ENCODE measurements around the gene SLC4A3. TPM values are rescaled to one million over a fixed set of nuclear protein-coding genes. Genes with fewer than 3 reads are reported as not detected.

The SLC4A3 gene
- polyA plus RNA-seq, 1 experiment = 12.1 TPM

DNA sequence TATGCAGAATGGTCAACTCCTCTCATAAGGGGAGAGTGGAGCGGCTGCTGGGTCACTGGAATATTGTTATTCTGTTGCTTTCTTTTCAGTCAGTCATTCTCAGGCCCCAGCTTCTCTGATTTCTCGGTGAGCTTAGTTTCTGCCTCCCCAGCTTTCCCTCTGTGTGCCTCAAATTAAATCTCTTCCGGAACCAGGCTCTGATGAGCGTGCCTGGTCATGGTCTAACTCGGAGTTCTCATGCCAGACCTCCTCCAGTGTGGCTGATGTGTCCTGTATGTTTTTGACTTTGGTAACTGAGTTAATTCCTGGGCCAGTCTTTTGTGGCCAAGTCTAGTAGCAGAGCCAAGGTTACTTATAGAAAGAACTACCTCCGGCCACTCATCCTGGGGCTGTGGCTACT is 34.7 kb upstream of the SLC4A3 start:
- H3K4me3 ChIP-seq (ENCODE audit: low read depth, low read length) = no peak overlapping the region
- H3K36me3 ChIP-seq (ENCODE audit: control insufficient read depth, insufficient read depth, low read length) = no peaks in the 10 kb centered on the region
- ChIA-PET CTCF (interaction anchor here (1.1 to 1.7 kb wide), 3 partner anchors 15 to 65 kb away, joined by 3 to 4 read pairs (median 3); no protein-coding TSS in a partner anchor), POLR2A (no interaction called here)
- no peak for DNase-seq (ENCODE audit: low read depth)
- H3K27me3 ChIP-seq (ENCODE audit: control insufficient read depth, insufficient read depth, low read length) = no peaks in the 10 kb centered on the region
- TF ChIP-seq, protein P1, sequence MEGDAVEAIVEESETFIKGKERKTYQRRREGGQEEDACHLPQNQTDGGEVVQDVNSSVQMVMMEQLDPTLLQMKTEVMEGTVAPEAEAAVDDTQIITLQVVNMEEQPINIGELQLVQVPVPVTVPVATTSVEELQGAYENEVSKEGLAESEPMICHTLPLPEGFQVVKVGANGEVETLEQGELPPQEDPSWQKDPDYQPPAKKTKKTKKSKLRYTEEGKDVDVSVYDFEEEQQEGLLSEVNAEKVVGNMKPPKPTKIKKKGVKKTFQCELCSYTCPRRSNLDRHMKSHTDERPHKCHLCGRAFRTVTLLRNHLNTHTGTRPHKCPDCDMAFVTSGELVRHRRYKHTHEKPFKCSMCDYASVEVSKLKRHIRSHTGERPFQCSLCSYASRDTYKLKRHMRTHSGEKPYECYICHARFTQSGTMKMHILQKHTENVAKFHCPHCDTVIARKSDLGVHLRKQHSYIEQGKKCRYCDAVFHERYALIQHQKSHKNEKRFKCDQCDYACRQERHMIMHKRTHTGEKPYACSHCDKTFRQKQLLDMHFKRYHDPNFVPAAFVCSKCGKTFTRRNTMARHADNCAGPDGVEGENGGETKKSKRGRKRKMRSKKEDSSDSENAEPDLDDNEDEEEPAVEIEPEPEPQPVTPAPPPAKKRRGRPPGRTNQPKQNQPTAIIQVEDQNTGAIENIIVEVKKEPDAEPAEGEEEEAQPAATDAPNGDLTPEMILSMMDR (IDR thresholded peaks at IDR 0.05; ENCODE audit: insufficient read depth, low read depth, low read length) = no peak

DNA sequence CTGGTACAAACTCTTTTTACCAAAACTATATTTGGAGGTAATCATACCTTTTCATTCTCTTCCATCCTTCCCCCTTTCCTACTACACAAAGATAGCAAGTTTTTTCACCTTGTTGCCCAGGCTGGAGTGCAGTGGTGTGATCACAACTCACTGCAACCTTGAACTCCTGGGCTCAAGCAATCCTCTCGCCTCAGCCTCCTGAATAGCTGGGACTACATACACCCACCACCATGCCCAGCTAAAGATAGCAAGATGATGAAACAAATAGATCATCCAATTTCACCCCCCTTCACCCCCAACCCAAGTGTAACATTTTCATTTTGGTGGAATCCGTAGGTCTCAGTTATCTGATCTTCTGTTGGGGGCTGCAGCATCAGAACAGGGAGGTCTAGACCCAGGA is 34.3 kb upstream of the SLC4A3 start:
- ChIA-PET CTCF (interaction anchor here (1.7 kb wide), 1 partner anchor 16 kb away, joined by 4 read pairs; no protein-coding TSS in a partner anchor), POLR2A (no interaction called here)
- Histone ChIP-seq H3K27me3 (ENCODE audit: control insufficient read depth, insufficient read depth, low read length) (no peaks in the 10 kb centered on the region), H3K4me3 (ENCODE audit: low read depth, low read length) (no peak overlapping the region), H3K36me3 (ENCODE audit: control insufficient read depth, insufficient read depth, low read length) (no peaks in the 10 kb centered on the region)
- TF ChIP-seq, protein P1 (IDR thresholded peaks at IDR 0.05; ENCODE audit: insufficient read depth, low read depth, low read length) = no peak
- no peak for DNase-seq (ENCODE audit: low read depth)

DNA sequence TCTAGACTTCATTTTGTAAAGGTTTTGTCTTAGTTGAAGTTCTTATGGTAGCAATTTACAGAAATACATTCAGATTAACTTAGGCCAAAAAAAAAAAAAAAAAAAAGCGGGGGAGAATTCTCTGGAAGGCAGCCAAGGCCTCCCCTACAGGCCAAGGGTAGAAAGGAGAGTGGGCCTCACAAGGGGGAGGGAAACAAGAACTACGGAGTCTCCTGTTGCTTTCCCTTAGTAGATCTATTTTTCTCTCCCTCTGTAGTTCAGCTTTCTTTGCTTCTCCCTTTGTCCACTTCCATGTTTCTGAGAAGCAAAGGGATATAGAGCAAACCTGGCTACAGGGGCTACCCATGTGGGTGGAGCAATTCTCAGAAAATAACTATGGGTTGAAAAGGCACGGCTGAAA is 32.2 kb upstream of the SLC4A3 start:
- Histone ChIP-seq H3K4me3 (ENCODE audit: low read depth, low read length) (no peak overlapping the region), H3K27me3 (ENCODE audit: control insufficient read depth, insufficient read depth, low read length) (no peaks in the 10 kb centered on the region), H3K36me3 (ENCODE audit: control insufficient read depth, insufficient read depth, low read length) (no peaks in the 10 kb centered on the region)
- DNase-seq (ENCODE audit: low read depth) = no peak
- POLR2A ChIA-PET = no interaction called here
- TF ChIP-seq, protein P1 (IDR thresholded peaks at IDR 0.05; ENCODE audit: insufficient read depth, low read depth, low read length) = peak; percentile 22; the same call in 1 of the 2 replicates
- CTCF ChIA-PET = interaction anchor here (0.6 to 3.1 kb wide), 4 partner anchors 10 to 758 kb away, joined by 3 to 20 read pairs (median 4); no protein-coding TSS in a partner anchor

DNA sequence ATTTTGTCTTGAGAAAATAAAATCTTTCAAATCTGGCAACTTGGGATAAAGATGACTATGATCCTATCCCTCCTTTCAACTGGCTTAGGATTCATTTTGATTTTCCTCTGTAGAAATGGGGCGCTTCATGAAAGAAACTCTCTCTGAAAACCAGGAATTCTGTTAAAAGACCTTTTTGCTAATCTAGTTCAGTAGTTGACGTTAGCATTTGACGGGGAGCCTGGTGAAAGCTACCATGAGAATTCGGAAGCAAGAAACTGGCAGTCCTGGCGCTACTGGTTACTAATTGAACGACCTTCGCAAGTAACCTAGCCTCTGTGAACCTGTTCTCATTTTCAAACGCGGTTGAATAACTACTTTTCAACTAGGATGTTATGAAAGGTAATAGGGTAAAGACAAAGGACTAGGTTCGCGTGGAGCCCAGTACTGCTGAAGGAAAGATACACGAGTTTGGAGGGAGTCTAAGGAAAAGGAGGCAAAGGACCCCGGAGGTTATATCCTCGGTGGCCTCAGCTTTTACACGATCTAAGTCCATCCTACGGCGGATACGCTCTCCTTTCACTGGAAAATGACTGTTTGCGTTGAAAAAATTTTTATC is 30.4 kb upstream of the SLC4A3 start:
- no peak for DNase-seq (ENCODE audit: low read depth)
- H3K36me3 ChIP-seq (ENCODE audit: control insufficient read depth, insufficient read depth, low read length) = peaks cover 7% of the 10 kb centered on the region
- TF ChIP-seq, protein P1 (IDR thresholded peaks at IDR 0.05; ENCODE audit: insufficient read depth, low read depth, low read length) = no peak
- CTCF ChIA-PET = interaction anchor here (0.6 to 4.5 kb wide), 11 partner anchors 12 to 67 kb away, joined by 3 to 26 read pairs (median 4); partner anchors contain the start of gene OBSL1
- POLR2A ChIA-PET = interaction anchor here (0.6 kb wide), 3 partner anchors 15 to 45 kb away, joined by 3 read pairs; no protein-coding TSS in a partner anchor
- no peaks in the 10 kb centered on the region for H3K27me3 ChIP-seq (ENCODE audit: control insufficient read depth, insufficient read depth, low read length)
- peak overlapping the region; percentile 83 for H3K4me3 ChIP-seq (ENCODE audit: low read depth, low read length)

DNA sequence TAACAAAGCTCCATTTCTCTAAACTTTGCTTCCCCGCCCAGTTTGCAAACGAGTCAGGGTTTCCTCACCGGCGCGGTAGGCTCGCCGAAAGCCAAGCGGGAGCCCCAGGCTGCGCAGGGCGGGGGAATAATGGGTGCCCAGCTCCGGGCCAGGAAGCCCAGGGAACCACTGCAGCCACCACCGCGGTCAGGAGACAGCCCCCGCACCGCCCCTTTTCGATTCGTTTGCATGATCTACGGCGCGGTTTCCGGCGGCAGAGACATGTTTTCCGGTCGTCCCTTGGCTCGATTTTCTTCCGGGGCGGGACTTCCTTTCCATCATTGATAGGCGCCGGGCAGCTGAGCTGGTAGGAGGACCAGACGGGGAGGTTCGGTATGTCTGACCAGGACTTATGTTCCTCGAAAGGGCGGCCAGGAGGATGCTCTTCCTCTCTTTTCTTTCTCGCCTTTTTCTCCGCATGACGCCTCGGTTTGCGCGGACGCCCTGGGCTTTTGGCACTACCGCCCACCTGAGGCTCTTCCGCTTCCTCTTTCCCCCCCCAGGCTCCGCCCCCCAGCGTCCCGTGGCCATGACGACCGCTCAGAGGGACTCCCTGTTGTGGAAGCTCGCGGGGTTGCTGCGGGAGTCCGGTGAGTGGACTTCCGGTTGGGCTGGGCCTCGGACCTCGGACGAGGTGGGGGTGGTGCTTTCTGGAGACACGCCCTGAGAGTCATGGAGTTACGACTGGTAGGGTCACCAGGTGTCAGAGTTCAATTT is 29.7 kb upstream of the SLC4A3 start, which contains the start of gene STK11IP:
STK11IP (plus strand) TSS at position 306 of the 756 bp plus-strand sequence; CDS start at position 569, 263 bp downstream.
- TF ChIP-seq, protein P1 (IDR thresholded peaks at IDR 0.05; ENCODE audit: insufficient read depth, low read depth, low read length) = no peak
- peak; percentile 81 for DNase-seq (ENCODE audit: low read depth)
- ChIA-PET CTCF (interaction anchor here (0.6 to 4.5 kb wide), 13 partner anchors 23 to 426 kb away, joined by 3 to 26 read pairs (median 4); partner anchors contain the start of gene OBSL1), POLR2A (interaction anchor here (0.6 kb wide), 3 partner anchors 24 to 404 kb away, joined by 3 to 4 read pairs (median 3); no protein-coding TSS in a partner anchor)
- peak within 1 kb of the TSS; percentile 83 for H3K4me3 ChIP-seq (ENCODE audit: low read depth, low read length)
- peaks cover 11% of the 10 kb centered on the region for H3K36me3 ChIP-seq (ENCODE audit: control insufficient read depth, insufficient read depth, low read length)
- no peaks in the 10 kb centered on the region for H3K27me3 ChIP-seq (ENCODE audit: control insufficient read depth, insufficient read depth, low read length)

All from BJ (cell line).